SW 1271 (cell line): ENCODE measurements around the gene GPRC5D.

Source experiments
- DNase-seq, 2 experiments: peaks; one replicate each; lab custom pipeline; 2025; lab: John Stamatoyannopoulos, UW

The GPRC5D gene

GRCh38 chr12:12908252-12908651, 43.7 kb downstream of the GPRC5D start:
- no peak for DNase-seq

GRCh38 chr12:12907552-12907951, 44.4 kb downstream of the GPRC5D start:
- DNase-seq = no peak

GRCh38 chr12:12903642-12904609, 48.0 kb downstream of the GPRC5D start:
- no peak for DNase-seq

- peak in 1 of 2 experiments; percentile 74 for DNase-seq
Measured at GRCh38 chr12:12902036-12902435, 49.9 kb downstream of the GPRC5D start.

GRCh38 chr12:12901158-12901791, 50.7 kb downstream of the GPRC5D start:
- peak; percentile 79 to 85 for DNase-seq

- no peak for DNase-seq
Measured at GRCh38 chr12:12900786-12901157, 51.2 kb downstream of the GPRC5D start.

- peak; percentile 47 to 90 for DNase-seq
Measured at GRCh38 chr12:12899530-12900380, 52.2 kb downstream of the GPRC5D start.

GRCh38 chr12:12898911-12899511, 53.0 kb downstream of the GPRC5D start:
- DNase-seq = no peak

- DNase-seq = no peak
Measured at GRCh38 chr12:12898136-12898717, 53.7 kb downstream of the GPRC5D start.

- no peak for DNase-seq
Measured at GRCh38 chr12:12897302-12897701, 54.7 kb downstream of the GPRC5D start.

- DNase-seq = peak in 1 of 2 experiments; percentile 46
Measured at GRCh38 chr12:12896260-12896659, 55.7 kb downstream of the GPRC5D start.

GRCh38 chr12:12893438-12893837, 58.5 kb downstream of the GPRC5D start:
- DNase-seq = no peak

- DNase-seq = no peak
Measured at GRCh38 chr12:12892681-12893141, 59.3 kb downstream of the GPRC5D start.

GRCh38 chr12:12891881-12892355, 60.1 kb downstream of the GPRC5D start:
- DNase-seq = peak in 1 of 2 experiments; percentile 75

- peak; percentile 97 to 98 for DNase-seq
Measured at GRCh38 chr12:12891080-12891880, 60.7 kb downstream of the GPRC5D start, which contains the start of gene GPRC5A. TSS of gene GPRC5A (plus strand) at chr12:12891562. CDS start at chr12:12908250, 16,688 bp downstream.
